GM12864 (cell line): ENCODE measurements around the gene GRIN2C.
"Not testable (repeated sequence)": the region's sequence is repeated elsewhere in the genome, so short reads cannot be mapped to it uniquely, and the experiment has no call there.

Experiments
- DNase-seq: peaks from one replicate; pipeline ENCODE4 v3.0.0-alpha.2; 2011; ENCODE audit warnings: low read depth
- H3K4me3 ChIP-seq: 2 replicates; pipeline ENCODE4 v1.5.1; 2011; ENCODE audit warnings: mild to moderate bottlenecking, low read depth, low read length, control low read depth
- TF ChIP-seq, protein P1 (sequence below): IDR thresholded peaks from 2 replicates; pipeline ENCODE4 v1.5.1; 2011; ENCODE audit warnings: low read depth, mild to moderate bottlenecking, moderate library complexity, low read length, control low read depth, inconsistent platforms; ENCODE audit errors: missing control alignments

The GRIN2C gene

DNA sequence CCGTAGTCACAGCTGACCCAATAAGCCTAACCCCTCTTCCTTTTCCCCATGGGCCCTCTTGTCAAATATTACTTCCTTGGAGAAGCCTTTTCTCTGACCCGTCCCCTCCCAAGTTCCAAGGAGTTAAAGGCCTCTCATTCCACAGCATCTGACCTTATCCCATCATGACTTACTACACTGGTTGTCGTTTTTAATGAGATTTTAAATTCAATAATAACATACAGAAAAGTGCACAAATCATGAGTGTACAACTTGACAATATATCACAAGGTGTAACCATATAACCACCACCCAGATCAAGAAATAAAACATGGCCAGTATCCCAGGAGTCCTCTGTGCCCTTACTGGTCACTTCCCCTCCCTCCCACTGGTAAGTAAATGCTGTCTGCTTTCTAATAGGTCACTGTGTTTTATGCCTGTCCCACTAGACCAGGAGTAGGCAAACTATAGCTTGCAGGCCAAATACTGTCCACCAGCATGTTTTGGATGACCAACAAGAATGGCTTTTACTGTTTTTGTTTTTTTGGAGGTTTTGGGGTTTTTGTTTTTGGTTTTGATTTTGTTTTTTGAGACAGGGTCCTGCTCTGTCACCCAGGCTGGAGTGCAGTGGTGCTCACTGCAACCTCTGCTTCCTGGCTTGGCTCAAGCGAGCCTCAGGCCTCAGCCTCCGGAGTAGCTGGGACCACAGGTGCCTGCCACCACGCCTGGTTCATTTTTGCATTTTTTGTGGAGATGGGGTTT lies 14.4 kb upstream of the GRIN2C start:
- peak overlapping the region; percentile 77 for H3K4me3 ChIP-seq
- TF ChIP-seq, protein P1, sequence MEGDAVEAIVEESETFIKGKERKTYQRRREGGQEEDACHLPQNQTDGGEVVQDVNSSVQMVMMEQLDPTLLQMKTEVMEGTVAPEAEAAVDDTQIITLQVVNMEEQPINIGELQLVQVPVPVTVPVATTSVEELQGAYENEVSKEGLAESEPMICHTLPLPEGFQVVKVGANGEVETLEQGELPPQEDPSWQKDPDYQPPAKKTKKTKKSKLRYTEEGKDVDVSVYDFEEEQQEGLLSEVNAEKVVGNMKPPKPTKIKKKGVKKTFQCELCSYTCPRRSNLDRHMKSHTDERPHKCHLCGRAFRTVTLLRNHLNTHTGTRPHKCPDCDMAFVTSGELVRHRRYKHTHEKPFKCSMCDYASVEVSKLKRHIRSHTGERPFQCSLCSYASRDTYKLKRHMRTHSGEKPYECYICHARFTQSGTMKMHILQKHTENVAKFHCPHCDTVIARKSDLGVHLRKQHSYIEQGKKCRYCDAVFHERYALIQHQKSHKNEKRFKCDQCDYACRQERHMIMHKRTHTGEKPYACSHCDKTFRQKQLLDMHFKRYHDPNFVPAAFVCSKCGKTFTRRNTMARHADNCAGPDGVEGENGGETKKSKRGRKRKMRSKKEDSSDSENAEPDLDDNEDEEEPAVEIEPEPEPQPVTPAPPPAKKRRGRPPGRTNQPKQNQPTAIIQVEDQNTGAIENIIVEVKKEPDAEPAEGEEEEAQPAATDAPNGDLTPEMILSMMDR = no peak
- no peak for DNase-seq

DNA sequence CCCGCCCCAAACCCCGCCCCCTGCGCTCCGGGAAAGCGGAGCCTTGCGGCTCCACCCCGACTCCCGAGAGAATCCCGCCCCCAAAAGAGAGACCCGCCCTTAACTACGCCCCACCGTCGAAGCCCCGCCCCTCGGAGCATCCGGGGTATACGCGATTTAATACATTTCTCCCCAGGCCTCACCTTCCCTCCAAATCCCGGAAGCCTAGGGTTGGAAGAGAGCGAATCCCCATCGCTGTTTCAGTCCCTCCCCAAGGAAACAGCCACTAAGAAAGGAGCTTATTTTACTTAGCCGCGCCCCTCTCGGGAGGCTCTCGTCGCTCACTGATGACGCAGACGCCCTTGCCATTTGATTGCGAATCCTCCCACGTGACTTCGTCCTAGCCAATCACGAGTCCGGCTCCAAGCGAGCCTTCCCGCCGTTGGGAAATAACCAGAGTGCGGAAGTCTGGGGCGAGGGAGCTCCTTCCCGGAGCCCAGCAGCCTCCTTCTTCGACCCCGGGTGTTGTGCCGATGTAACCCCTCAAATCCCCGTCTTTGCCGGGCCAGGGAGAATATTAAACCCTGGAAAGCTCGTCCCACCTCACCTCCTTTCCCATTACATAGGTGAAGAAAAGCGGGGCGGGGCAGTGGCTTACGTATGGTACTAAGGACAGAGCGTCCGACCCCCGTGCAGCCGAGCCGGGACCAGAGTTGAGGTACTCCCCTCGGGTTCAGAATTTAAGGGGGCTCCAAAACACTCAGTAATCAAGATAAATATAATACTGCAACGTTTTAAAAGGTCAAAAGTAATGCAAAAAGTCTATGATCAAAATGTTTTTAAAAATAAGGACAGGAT lies 13.6 kb upstream of the GRIN2C start:
- DNase-seq = peak; percentile 99
- TF ChIP-seq, protein P1 = no peak
- H3K4me3 ChIP-seq = peak overlapping the region; percentile 83

DNA sequence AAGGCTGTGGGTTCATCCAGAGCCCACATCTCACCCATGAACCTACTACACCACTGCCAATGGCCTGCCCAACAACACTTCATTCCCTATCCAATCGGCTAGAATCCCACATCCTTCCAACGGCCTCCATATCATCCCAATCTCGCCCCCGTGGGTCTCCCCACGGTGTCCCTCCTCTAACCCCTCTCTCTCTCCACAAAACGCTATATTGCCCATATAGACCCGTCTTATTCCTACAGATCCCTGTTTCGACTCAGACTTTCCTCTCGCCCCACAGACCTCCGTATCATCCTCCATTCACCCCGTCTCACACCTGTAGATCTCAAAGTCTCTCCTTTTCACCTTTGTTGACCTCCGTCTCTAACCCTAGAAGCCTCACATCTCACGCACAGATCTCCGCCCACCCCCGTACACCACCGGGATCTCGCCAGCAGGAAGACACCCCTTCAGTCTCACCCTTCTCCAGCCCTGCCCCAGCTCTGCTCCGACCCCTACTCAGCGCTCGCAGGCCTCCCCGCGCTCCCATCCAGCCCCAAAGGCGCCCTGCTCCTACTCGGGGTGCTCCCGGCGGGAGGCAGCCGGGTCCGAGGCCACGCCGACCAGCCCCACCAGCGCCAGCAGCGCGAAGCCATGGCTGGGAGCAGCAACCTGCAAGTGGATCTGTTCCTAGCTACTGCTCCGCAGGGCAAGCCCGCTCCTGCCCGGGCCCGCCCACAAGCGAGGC lies 12.8 kb upstream of the GRIN2C start, which contains the start of gene FDXR:
FDXR (minus strand) TSS at position 682 of the 724 bp plus-strand sequence; CDS start at position 632, 50 bp downstream.
- H3K4me3 ChIP-seq = peak within 1 kb of the TSS; percentile 83
- DNase-seq = no peak
- TF ChIP-seq, protein P1 = no peak

DNA sequence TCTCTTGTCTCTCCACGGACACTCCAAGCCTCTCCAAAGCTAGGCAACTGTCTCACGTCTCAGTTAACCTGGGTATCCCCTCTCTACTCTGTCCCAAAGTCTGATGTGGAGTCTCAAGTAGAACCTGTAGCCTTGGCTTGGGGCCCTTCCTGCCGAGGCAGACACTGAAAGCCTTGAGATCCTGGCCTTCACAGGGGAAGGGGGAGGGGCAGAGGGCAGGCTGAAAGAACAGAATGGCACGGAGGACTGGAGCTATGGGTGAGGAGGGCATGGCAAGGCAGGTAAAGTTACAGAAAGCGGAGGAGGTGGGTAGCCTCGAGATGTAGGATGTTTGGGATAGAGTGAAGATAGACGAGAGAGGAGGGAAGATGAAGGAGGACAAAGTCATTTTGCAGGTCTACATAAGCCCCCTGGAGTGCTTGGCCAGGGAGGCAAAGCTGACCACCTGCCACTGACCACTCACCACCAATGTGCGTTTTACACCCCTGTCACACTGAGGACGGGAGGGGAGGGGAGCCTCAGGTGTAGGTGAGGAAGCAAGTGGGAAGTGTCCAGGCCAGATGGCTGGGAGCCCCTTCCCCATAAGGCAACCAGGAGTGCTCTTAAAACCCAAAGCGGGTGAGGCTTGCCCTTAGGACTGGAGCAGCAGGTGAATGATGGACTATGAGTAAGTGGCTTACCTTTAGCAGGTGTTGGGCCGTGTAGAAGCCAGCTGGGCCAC lies 11.8 kb upstream of the GRIN2C start:
- TF ChIP-seq, protein P1 = no peak
- no peak for DNase-seq
- peak overlapping the region; percentile 83 for H3K4me3 ChIP-seq

DNA sequence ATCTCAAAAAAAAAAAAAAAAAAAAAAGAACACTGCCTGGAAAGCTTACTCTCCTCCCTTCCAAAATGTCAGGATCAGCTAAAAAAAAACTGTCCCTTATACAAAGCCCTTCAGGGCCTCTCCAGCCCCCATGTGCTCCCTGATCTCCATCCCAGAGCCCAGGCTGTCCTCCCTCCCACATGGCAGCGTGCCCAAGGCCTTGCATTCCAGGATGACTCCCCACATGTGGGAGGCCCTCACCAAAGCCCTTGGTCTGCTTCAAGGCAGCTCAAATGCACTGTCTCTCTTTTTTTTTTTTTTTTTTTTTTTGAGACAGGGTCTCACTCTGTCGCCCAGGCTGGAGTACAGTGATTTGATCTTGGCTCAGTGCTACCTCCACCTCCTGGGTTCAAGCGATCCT lies 10.8 kb upstream of the GRIN2C start:
- no peak overlapping the region for H3K4me3 ChIP-seq
- TF ChIP-seq, protein P1 = no peak
- no peak for DNase-seq

DNA sequence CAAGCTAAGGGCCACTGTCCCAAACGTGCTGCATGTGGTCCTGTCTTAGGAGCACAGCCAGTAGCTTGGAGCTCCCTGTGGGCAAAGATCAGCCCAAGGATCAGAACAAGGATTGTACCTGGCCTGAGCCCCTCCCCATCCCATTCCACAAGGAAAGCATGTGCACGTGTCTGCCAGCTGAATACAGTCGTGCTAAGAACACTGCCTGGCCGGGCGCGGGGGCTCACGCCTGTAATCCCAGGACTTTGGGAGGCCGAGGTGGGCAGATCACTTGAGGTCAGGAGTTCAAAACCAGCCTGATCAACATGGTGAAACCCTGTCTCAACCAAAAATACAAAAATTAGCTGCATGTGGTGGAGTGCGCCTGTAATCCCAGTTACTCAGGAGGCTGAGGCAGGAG lies 10.3 kb upstream of the GRIN2C start:
- not testable (repeated sequence) for DNase-seq, H3K4me3 ChIP-seq
